Pancreas (tissue), 10 donors: ENCODE measurements around the gene KCNMA1. TPM values are rescaled to one million over a fixed set of nuclear protein-coding genes. Genes with fewer than 3 reads are reported as not detected.

Experiments
- ATAC-seq, 4 donors: fragments of 200-7000 bp; cut with Tn5 transposase; one replicate each; pipeline versions ENCODE4 v1.8.0 to v1.9.1; 2020; ENCODE audit warnings: mild to moderate bottlenecking in 4 of 4, moderate library complexity in 4 of 4
- DNase-seq, 6 donors: peaks; one replicate each; pipeline ENCODE4 v3.0.0-alpha.2; 2020
- FAIRE-seq: peaks from 2 replicates; lab custom pipeline; 2012; peaks lifted over from hg19 to GRCh38; lab: Jason Lieb, UNC
- H3K27ac ChIP-seq, 4 donors: fragments of 200-600 bp; sonication (generic); 1 replicate in 3 of 4; 2 replicates in 1 of 4; pipeline versions ENCODE4 v1.5.0 to v1.8.0; 2020
- H3K27me3 ChIP-seq, 4 donors: fragments of 200-600 bp; one replicate each; pipeline ENCODE4 v1.8.0; 2021
- H3K36me3 ChIP-seq, 3 donors: fragments of 200-600 bp; sonication (generic) in 1 of 3; one replicate each; pipeline versions ENCODE4 v1.5.0 to v1.8.0; 2020 to 2021
- H3K4me1 ChIP-seq, 3 donors: fragments of 200-600 bp; one replicate each; pipeline ENCODE4 v1.8.0; 2021
- H3K4me3 ChIP-seq, 4 donors: fragments of 200-600 bp; sonication (generic) in 2 of 4; one replicate each; pipeline versions ENCODE4 v1.5.0 to v1.8.0; 2020 to 2021
- H3K9me3 ChIP-seq, 4 donors: fragments of 200-600 bp; one replicate each; pipeline ENCODE4 v1.8.0; 2021
- WGBS, 2 donors: extraction: QIAGEN DNeasy Blood & Tissue Kit; methylation state at CpG; one replicate each; pipeline ENCODE4 v1.1.7; 2013; 5-methylcytosine and 5-hydroxymethylcytosine counted together
- intact Hi-C, 3 donors: fragments of 100-400 bp; cut with DNase I; formaldehyde crosslinking; loops; one replicate each; pipeline versions ENCODE4 v1.11.1 to v1.14.2; 2022
- polyA plus RNA-seq, 2 donors: library from polyadenylated mRNA; stranded (reverse); fragments of 200-250 nt; gene quantifications; one replicate each; pipeline ENCODE4 v1.2.3, GENCODE V29; 2013
- total RNA-seq, 6 donors: library from RNA; stranded (reverse); fragmentation: NEBNext Ultra II Directional in 4 of 6; extraction: Animal tissue kit (Norgen Biotek cat#: 25700) in 4 of 6; gene quantifications; one replicate each; pipeline versions ENCODE4 v1.2.1 to v1.2.4, GENCODE V29; 2021 to 2023
- TF ChIP-seq, protein P1 (sequence below), 4 donors: fragments of 200-600 bp; sonication (generic) in 3 of 4; IDR thresholded peaks; one replicate each; pipeline versions ENCODE4 v1.5.0 to v1.8.0; 2021; ENCODE audit warnings: antibody characterized with exemption in 4 of 4
- donor health status: healthy with polysubstance abuse.
- donor health status: DM: no; HTN: no; CAD: no; lungs with moderate emphysema.
- donor health status: DM: no; HTN: no; CAD: no.
- donor health status: control.
- donor health status: control.
- donor health status: Bipolar disorder and iron deficiency.
- donor health status: DM: yes; HTN: yes; CAD: no.
- donor health status: DM: no; HTN: no; CAD: no.
- donor health status: DM: no; HTN: no; CAD: no.
- donor health status: DM: yes; HTN: yes; CAD: no.

KCNMA1 gene
- total and polyA plus RNA-seq, 8 donors, result 3.5 to 19.4 (median 9.3) TPM

DNA sequence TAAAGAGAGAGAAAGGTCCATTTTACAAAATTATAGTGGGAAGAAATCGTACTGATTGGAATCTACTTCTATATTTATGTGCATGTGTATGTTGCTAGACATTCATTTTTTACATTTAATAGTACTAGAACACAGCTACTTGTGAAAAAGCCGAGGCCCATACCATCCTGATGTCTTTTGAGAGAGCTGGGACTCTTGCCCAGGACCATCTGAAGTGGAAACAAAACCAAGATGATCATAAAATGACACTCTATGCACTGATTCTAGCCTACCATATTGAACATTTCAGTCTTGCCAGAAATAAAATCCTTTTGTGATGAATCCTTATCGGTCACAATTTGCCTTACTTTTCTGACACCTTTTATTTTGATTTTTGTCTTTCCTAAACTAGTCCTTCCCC lies 640.0 kb downstream of the KCNMA1 start:
- FAIRE-seq (no peak), ATAC-seq (no peak)
- intact Hi-C loops, result no loop called here

DNA sequence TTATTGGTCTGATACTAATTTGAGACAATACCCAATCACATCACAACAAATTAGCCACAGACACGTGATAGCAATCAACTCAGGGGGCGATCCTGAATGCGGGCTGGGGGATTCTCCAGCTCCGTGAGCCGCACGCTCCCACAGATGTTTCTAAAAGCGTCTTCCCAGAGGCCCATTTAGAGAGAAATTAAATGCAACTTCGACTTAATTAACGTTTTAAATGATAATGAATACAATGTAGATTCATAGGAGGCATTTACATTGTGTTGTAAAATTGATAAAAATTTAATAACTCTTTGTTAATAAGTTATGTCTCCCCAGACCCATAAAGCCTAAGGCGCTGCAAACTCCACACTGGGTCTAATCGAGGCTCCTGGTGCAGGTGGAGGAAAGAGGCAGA lies 642.6 kb downstream of the KCNMA1 start:
- ATAC-seq (no peak), FAIRE-seq (no peak), DNase-seq (no peak)
- H3K9me3 ChIP-seq, result no peaks in the 10 kb centered on the region
- H3K36me3 ChIP-seq, result no peaks in the 10 kb centered on the region
- H3K27ac ChIP-seq, result no peak overlapping the region
- H3K4me1 ChIP-seq, result no peaks in the 10 kb centered on the region
- WGBS, 2 donors, result 84 to 90% methylated on average over 11 of the region's 11 CpGs
- H3K4me3 ChIP-seq, result no peak overlapping the region
- intact Hi-C loops, result no loop called here
- TF ChIP-seq, protein P1, sequence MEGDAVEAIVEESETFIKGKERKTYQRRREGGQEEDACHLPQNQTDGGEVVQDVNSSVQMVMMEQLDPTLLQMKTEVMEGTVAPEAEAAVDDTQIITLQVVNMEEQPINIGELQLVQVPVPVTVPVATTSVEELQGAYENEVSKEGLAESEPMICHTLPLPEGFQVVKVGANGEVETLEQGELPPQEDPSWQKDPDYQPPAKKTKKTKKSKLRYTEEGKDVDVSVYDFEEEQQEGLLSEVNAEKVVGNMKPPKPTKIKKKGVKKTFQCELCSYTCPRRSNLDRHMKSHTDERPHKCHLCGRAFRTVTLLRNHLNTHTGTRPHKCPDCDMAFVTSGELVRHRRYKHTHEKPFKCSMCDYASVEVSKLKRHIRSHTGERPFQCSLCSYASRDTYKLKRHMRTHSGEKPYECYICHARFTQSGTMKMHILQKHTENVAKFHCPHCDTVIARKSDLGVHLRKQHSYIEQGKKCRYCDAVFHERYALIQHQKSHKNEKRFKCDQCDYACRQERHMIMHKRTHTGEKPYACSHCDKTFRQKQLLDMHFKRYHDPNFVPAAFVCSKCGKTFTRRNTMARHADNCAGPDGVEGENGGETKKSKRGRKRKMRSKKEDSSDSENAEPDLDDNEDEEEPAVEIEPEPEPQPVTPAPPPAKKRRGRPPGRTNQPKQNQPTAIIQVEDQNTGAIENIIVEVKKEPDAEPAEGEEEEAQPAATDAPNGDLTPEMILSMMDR (IDR thresholded peaks at IDR 0.05), result no peak
- no peaks in the 10 kb centered on the region for H3K27me3 ChIP-seq

More for the DNA sequence above, 640.0 kb downstream of the KCNMA1 start:
- Histone ChIP-seq H3K9me3 (no peaks in the 10 kb centered on the region), H3K36me3 (no peaks in the 10 kb centered on the region), H3K27ac (no peak overlapping the region), H3K4me3 (no peak overlapping the region), H3K27me3 (no peaks in the 10 kb centered on the region), H3K4me1 (no peaks in the 10 kb centered on the region)
- no peak for DNase-seq
- TF ChIP-seq, protein P1 (IDR thresholded peaks at IDR 0.05), result no peak
- WGBS, 2 donors, result 88 to 92% methylated on average over 3 of the region's 3 CpGs

DNA sequence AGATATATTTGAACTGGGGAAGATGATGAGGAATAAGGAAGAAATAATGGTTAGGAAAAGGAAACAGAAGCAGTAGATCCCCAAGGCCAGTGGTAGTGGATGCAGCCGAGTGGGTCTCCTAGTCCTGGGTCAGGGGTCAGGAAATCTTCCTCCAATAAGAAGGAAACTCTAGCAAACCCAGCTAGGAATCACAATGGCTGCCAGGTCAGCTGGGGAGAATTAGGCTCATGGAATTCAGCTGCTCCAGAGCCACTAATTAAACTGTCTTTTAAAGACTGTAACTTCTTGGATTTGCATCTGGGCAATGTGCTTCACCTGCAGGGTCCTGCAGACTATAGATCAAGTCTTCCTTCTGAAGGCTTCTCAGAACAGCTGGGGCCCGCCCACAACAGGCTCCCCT lies 644.4 kb downstream of the KCNMA1 start:
- Histone ChIP-seq H3K27me3 (no peaks in the 10 kb centered on the region), H3K27ac (no peak overlapping the region), H3K36me3 (no peaks in the 10 kb centered on the region), H3K4me1 (no peaks in the 10 kb centered on the region), H3K4me3 (no peak overlapping the region), H3K9me3 (no peaks in the 10 kb centered on the region)
- WGBS, 2 donors, result 88 to 93% methylated on average over 2 of the region's 2 CpGs
- no peak for DNase-seq
- no peak for ATAC-seq
- TF ChIP-seq, protein P1 (IDR thresholded peaks at IDR 0.05), result no peak
- FAIRE-seq, result no peak
- intact Hi-C loops, result no loop called here

DNA sequence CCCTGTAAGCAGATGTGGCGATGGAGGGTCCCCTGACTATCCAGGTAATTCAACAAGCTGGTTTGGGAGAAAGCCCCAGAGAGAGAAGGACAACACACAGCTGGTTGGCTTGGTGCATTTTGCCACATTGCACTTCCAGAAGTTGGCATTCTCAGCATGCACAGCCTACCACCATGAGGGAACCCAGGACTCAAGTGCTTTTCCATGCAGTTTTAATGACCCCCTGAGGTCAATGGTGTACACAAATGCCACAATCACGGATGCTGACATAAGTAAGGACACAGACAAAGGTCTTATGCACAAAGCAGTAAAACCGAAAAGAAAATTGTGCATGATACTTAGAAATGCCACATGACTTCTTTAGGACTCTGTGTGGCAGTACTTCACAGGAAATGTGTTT lies 645.1 kb downstream of the KCNMA1 start:
- FAIRE-seq, result no peak

DNA sequence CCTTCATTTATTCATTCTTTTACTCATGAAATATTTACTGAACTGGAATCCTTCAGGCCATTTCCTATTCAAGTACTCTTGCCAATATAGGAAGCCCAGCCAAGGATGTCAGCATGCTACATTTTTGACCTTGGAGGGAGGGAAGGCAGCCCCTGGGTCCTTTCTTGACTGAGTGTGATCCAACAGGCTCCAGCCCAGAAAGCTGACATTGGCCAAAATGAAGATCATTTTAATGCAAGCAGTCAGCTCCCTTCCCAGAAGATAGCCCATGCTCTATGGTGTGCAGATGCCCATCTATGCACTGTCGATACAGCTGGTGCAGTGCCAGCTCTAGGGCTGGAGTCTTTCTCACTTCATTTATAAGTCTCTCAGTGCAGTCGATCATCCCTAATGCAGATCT lies 646.0 kb downstream of the KCNMA1 start:
- intact Hi-C loops, result no loop called here
- 36 to 52% methylated on average over 2 of the region's 2 CpGs for WGBS, 2 donors

More for the DNA sequence above, 645.1 kb downstream of the KCNMA1 start:
- Histone ChIP-seq H3K27me3 (no peaks in the 10 kb centered on the region), H3K4me1 (no peaks in the 10 kb centered on the region), H3K4me3 (no peak overlapping the region), H3K36me3 (no peaks in the 10 kb centered on the region), H3K27ac (no peak overlapping the region), H3K9me3 (no peaks in the 10 kb centered on the region)
- TF ChIP-seq, protein P1 (IDR thresholded peaks at IDR 0.05), result no peak
- intact Hi-C loops, result no loop called here
- 80 to 83% methylated on average over 3 of the region's 3 CpGs for whole genome bisulfite sequencing, 2 donors
- ATAC-seq, result no peak
- DNase-seq, result no peak

More for the DNA sequence above, 646.0 kb downstream of the KCNMA1 start:
- Histone ChIP-seq H3K4me3 (no peak overlapping the region), H3K36me3 (no peaks in the 10 kb centered on the region), H3K27ac (no peak overlapping the region), H3K27me3 (no peaks in the 10 kb centered on the region), H3K9me3 (no peaks in the 10 kb centered on the region), H3K4me1 (no peaks in the 10 kb centered on the region)
- TF ChIP-seq, protein P1 (IDR thresholded peaks at IDR 0.05), result no peak
- ATAC-seq, result no peak
- no peak for DNase-seq
- no peak for FAIRE-seq
